Activated T-cell treated with anti-CD3 and anti-CD28 coated beads, Interleukin-2, amount 50 U/mL, for 4 hours (primary cell): Measurements from ENCODE around the gene STARD9. TPM values are rescaled to one million over a fixed set of nuclear protein-coding genes. Genes with fewer than 3 reads are reported as not detected.

Source experiments
- ATAC-seq, 2 donors: fragments of 200-7000 bp; cut with Tn5 transposase; one replicate each; pipeline ENCODE4 v1.10.0; 2021
- DNase-seq: peaks from one replicate; pipeline ENCODE4 v3.0.0-alpha.2; 2020
- H3K27me3 Mint-ChIP-seq: one replicate; pipeline ENCODE4 v1.8.0; 2021; ENCODE audit warnings: low read depth, mixed read lengths
- H3K36me3 Mint-ChIP-seq: one replicate; pipeline ENCODE4 v1.8.0; 2022; ENCODE audit warnings: mixed read lengths; ENCODE audit not compliant: insufficient read depth
- H3K4me1 Mint-ChIP-seq: one replicate; pipeline ENCODE4 v1.8.0; 2021; ENCODE audit warnings: low read depth, mixed read lengths
- H3K4me3 Mint-ChIP-seq: one replicate; pipeline ENCODE4 v1.8.0; 2021; ENCODE audit warnings: mild to moderate bottlenecking, moderate library complexity, mixed read lengths
- H3K9me3 Mint-ChIP-seq: one replicate; pipeline ENCODE4 v1.8.0; 2021; ENCODE audit warnings: mixed read lengths
- total RNA-seq, 3 donors: library from RNA; stranded (reverse); gene quantifications; one replicate each; pipeline ENCODE4 v1.2.1, GENCODE V29; 2021

STARD9 gene
- total RNA-seq, 3 donors from 2014 or later, result 1.9 to 3.6 (median 3.0) TPM

GRCh38 chr15:42710662-42711061 lies 135.3 kb downstream of the STARD9 start:
- no peaks in the 10 kb centered on the region for H3K27me3 Mint-ChIP-seq
- peaks cover 4% of the 10 kb centered on the region for H3K4me1 Mint-ChIP-seq
- peaks cover 1% of the 10 kb centered on the region for H3K36me3 Mint-ChIP-seq

GRCh38 chr15:42711746-42712145 lies 136.3 kb downstream of the STARD9 start:
- H3K9me3 Mint-ChIP-seq, result no peaks in the 10 kb centered on the region
- no peaks in the 10 kb centered on the region for H3K27me3 Mint-ChIP-seq
- H3K4me3 Mint-ChIP-seq, result no peak overlapping the region
- peaks cover 4% of the 10 kb centered on the region for H3K4me1 Mint-ChIP-seq
- ATAC-seq (no peak), DNase-seq (no peak)
- peaks cover 1% of the 10 kb centered on the region for H3K36me3 Mint-ChIP-seq

More at GRCh38 chr15:42710662-42711061, 135.3 kb downstream of the STARD9 start:
- DNase-seq (no peak), ATAC-seq (no peak)
- H3K9me3 Mint-ChIP-seq, result no peaks in the 10 kb centered on the region
- no peak overlapping the region for H3K4me3 Mint-ChIP-seq

- H3K9me3 Mint-ChIP-seq, result no peaks in the 10 kb centered on the region
- no peak overlapping the region for H3K4me3 Mint-ChIP-seq
- ATAC-seq (no peak), DNase-seq (no peak)
- no peaks in the 10 kb centered on the region for H3K27me3 Mint-ChIP-seq
- peaks cover 1% of the 10 kb centered on the region for H3K36me3 Mint-ChIP-seq
- H3K4me1 Mint-ChIP-seq, result peaks cover 4% of the 10 kb centered on the region
Measured at GRCh38 chr15:42712584-42712983, 137.2 kb downstream of the STARD9 start.

GRCh38 chr15:42716125-42716524 lies 140.7 kb downstream of the STARD9 start:
- H3K9me3 Mint-ChIP-seq, result no peaks in the 10 kb centered on the region
- no peak overlapping the region for H3K4me3 Mint-ChIP-seq
- no peaks in the 10 kb centered on the region for H3K4me1 Mint-ChIP-seq
- DNase-seq (no peak), ATAC-seq (no peak)
- H3K36me3 Mint-ChIP-seq, result peaks cover 9% of the 10 kb centered on the region
- no peaks in the 10 kb centered on the region for H3K27me3 Mint-ChIP-seq

- H3K4me1 Mint-ChIP-seq, result no peaks in the 10 kb centered on the region
- no peak overlapping the region for H3K4me3 Mint-ChIP-seq
- H3K27me3 Mint-ChIP-seq, result no peaks in the 10 kb centered on the region
- peaks cover 9% of the 10 kb centered on the region for H3K36me3 Mint-ChIP-seq
- no peak for DNase-seq
- ATAC-seq, result no peak
- H3K9me3 Mint-ChIP-seq, result no peaks in the 10 kb centered on the region
Measured at GRCh38 chr15:42716626-42717025, 141.2 kb downstream of the STARD9 start.

- Mint-ChIP-seq H3K9me3 (no peaks in the 10 kb centered on the region), H3K27me3 (no peaks in the 10 kb centered on the region), H3K4me3 (no peak overlapping the region), H3K4me1 (no peaks in the 10 kb centered on the region), H3K36me3 (peaks cover 15% of the 10 kb centered on the region)
- ATAC-seq (no peak), DNase-seq (no peak)
Measured at GRCh38 chr15:42719043-42719442, 143.6 kb downstream of the STARD9 start.

- ATAC-seq (no peak), DNase-seq (no peak)
- Mint-ChIP-seq H3K36me3 (peaks cover 20% of the 10 kb centered on the region), H3K9me3 (no peaks in the 10 kb centered on the region), H3K4me1 (no peaks in the 10 kb centered on the region), H3K27me3 (no peaks in the 10 kb centered on the region), H3K4me3 (no peak overlapping the region)
Measured at GRCh38 chr15:42720071-42720470, 144.7 kb downstream of the STARD9 start.

- peaks cover 25% of the 10 kb centered on the region for H3K36me3 Mint-ChIP-seq
- ATAC-seq, result no peak
- H3K4me1 Mint-ChIP-seq, result no peaks in the 10 kb centered on the region
- no peak overlapping the region for H3K4me3 Mint-ChIP-seq
- no peaks in the 10 kb centered on the region for H3K9me3 Mint-ChIP-seq
- no peak for DNase-seq
- no peaks in the 10 kb centered on the region for H3K27me3 Mint-ChIP-seq
Measured at GRCh38 chr15:42721016-42721415, 145.6 kb downstream of the STARD9 start.

GRCh38 chr15:42721916-42722315 lies 146.5 kb downstream of the STARD9 start:
- peaks cover 27% of the 10 kb centered on the region for H3K36me3 Mint-ChIP-seq
- ATAC-seq (no peak), DNase-seq (no peak)
- no peaks in the 10 kb centered on the region for H3K9me3 Mint-ChIP-seq
- no peak overlapping the region for H3K4me3 Mint-ChIP-seq
- H3K4me1 Mint-ChIP-seq, result no peaks in the 10 kb centered on the region
- H3K27me3 Mint-ChIP-seq, result no peaks in the 10 kb centered on the region

- Mint-ChIP-seq H3K4me1 (no peaks in the 10 kb centered on the region), H3K9me3 (no peaks in the 10 kb centered on the region), H3K36me3 (peaks cover 31% of the 10 kb centered on the region), H3K27me3 (no peaks in the 10 kb centered on the region), H3K4me3 (no peak overlapping the region)
- DNase-seq (no peak), ATAC-seq (no peak)
Measured at GRCh38 chr15:42723068-42723467, 147.7 kb downstream of the STARD9 start.

GRCh38 chr15:42724276-42724675 lies 148.9 kb downstream of the STARD9 start:
- peaks cover 35% of the 10 kb centered on the region for H3K36me3 Mint-ChIP-seq
- H3K27me3 Mint-ChIP-seq, result no peaks in the 10 kb centered on the region
- H3K4me1 Mint-ChIP-seq, result no peaks in the 10 kb centered on the region
- H3K9me3 Mint-ChIP-seq, result no peaks in the 10 kb centered on the region
- no peak for DNase-seq
- ATAC-seq, result no peak
- no peak overlapping the region for H3K4me3 Mint-ChIP-seq

GRCh38 chr15:42725331-42725903 lies 150.0 kb downstream of the STARD9 start:
- Mint-ChIP-seq H3K27me3 (no peaks in the 10 kb centered on the region), H3K4me3 (no peak overlapping the region), H3K9me3 (no peaks in the 10 kb centered on the region), H3K4me1 (no peaks in the 10 kb centered on the region), H3K36me3 (peaks cover 32% of the 10 kb centered on the region)
- DNase-seq (no peak), ATAC-seq (no peak)

- Mint-ChIP-seq H3K27me3 (no peaks in the 10 kb centered on the region), H3K9me3 (no peaks in the 10 kb centered on the region), H3K4me3 (no peak overlapping the region), H3K4me1 (no peaks in the 10 kb centered on the region), H3K36me3 (peaks cover 32% of the 10 kb centered on the region)
- ATAC-seq (no peak), DNase-seq (no peak)
Measured at GRCh38 chr15:42726114-42726513, 150.7 kb downstream of the STARD9 start.

- H3K36me3 Mint-ChIP-seq, result peaks cover 42% of the 10 kb centered on the region
- H3K27me3 Mint-ChIP-seq, result no peaks in the 10 kb centered on the region
- H3K9me3 Mint-ChIP-seq, result no peaks in the 10 kb centered on the region
- ATAC-seq (no peak), DNase-seq (no peak)
- no peak overlapping the region for H3K4me3 Mint-ChIP-seq
- H3K4me1 Mint-ChIP-seq, result no peaks in the 10 kb centered on the region
Measured at GRCh38 chr15:42727750-42728381, 152.5 kb downstream of the STARD9 start.

GRCh38 chr15:42728560-42728959 lies 153.2 kb downstream of the STARD9 start:
- Mint-ChIP-seq H3K27me3 (no peaks in the 10 kb centered on the region), H3K4me3 (no peak overlapping the region), H3K4me1 (no peaks in the 10 kb centered on the region), H3K9me3 (no peaks in the 10 kb centered on the region), H3K36me3 (peaks cover 40% of the 10 kb centered on the region)
- no peak for ATAC-seq
- DNase-seq, result no peak
